Measurements from ENCODE around the gene ELP5.
A peak's percentile ranks its signal among the peaks of the same experiment; 100 is the strongest.

The ELP5 gene

GRCh38 chr17:7249214-7249613, 2.8 kb upstream of the ELP5 start:
- TF ChIP-seq GATA1 (IDR thresholded peaks at IDR 0.05; ENCODE audit: low read depth, low read length) (no peak), POLR2A (IDR thresholded peaks at IDR 0.05; ENCODE audit: low read length) (no peak)
- DNase-seq, result no peak

GRCh38 chr17:7249830-7250229, 2.2 kb upstream of the ELP5 start:
- TF ChIP-seq GATA1 (IDR thresholded peaks at IDR 0.05; ENCODE audit: low read depth, low read length) (no peak), POLR2A (IDR thresholded peaks at IDR 0.05; ENCODE audit: low read length) (no peak)
- no peak for DNase-seq

- no peak for TF ChIP-seq POLR2A (IDR thresholded peaks at IDR 0.05; ENCODE audit: low read length)
- no peak for TF ChIP-seq GATA1 (IDR thresholded peaks at IDR 0.05; ENCODE audit: low read depth, low read length)
- peak in 1 of 2 experiments; percentile 64 for DNase-seq
Measured at GRCh38 chr17:7250695-7251627, 1.1 kb upstream of the ELP5 start.

- peak; percentile 99 to 100 for DNase-seq
Measured at GRCh38 chr17:7251661-7252175, 297 bp upstream of the ELP5 start, which contains the start of gene CTDNEP1. CTDNEP1 (minus strand) TSS chr17:7251734; CDS start chr17:7251296, 438 bp downstream.

GRCh38 chr17:7253082-7253481, 1.1 kb downstream of the ELP5 start:
- no peak for TF ChIP-seq POLR2A (IDR thresholded peaks at IDR 0.05; ENCODE audit: low read length)
- no peak for TF ChIP-seq GATA1 (IDR thresholded peaks at IDR 0.05; ENCODE audit: low read depth, low read length)

More at GRCh38 chr17:7251661-7252175, 297 bp upstream of the ELP5 start, which contains the start of gene CTDNEP1:
- no peak for TF ChIP-seq GATA1 (IDR thresholded peaks at IDR 0.05; ENCODE audit: low read depth, low read length)
- no peak for TF ChIP-seq POLR2A (IDR thresholded peaks at IDR 0.05; ENCODE audit: low read length)

GRCh38 chr17:7254511-7254910, 2.5 kb downstream of the ELP5 start:
- TF ChIP-seq POLR2A (IDR thresholded peaks at IDR 0.05; ENCODE audit: low read length) (no peak), GATA1 (IDR thresholded peaks at IDR 0.05; ENCODE audit: low read depth, low read length) (no peak)
- no peak for DNase-seq

More at GRCh38 chr17:7253082-7253481, 1.1 kb downstream of the ELP5 start:
- DNase-seq, result no peak

- no peak for DNase-seq
- TF ChIP-seq GATA1 (IDR thresholded peaks at IDR 0.05; ENCODE audit: low read depth, low read length) (no peak), POLR2A (IDR thresholded peaks at IDR 0.05; ENCODE audit: low read length) (no peak)
Measured at GRCh38 chr17:7256766-7257456, 4.9 kb downstream of the ELP5 start.

- DNase-seq, result no peak
- TF ChIP-seq GATA1 (IDR thresholded peaks at IDR 0.05; ENCODE audit: low read depth, low read length) (no peak), POLR2A (IDR thresholded peaks at IDR 0.05; ENCODE audit: low read length) (no peak)
Measured at GRCh38 chr17:7258731-7259554, 6.9 kb downstream of the ELP5 start.

GRCh38 chr17:7259555-7259889, 7.5 kb downstream of the ELP5 start:
- no peak for TF ChIP-seq POLR2A (IDR thresholded peaks at IDR 0.05; ENCODE audit: low read length)
- no peak for TF ChIP-seq GATA1 (IDR thresholded peaks at IDR 0.05; ENCODE audit: low read depth, low read length)
- DNase-seq, result no peak

GRCh38 chr17:7260151-7260550, 8.1 kb downstream of the ELP5 start:
- DNase-seq, result no peak
- TF ChIP-seq POLR2A (IDR thresholded peaks at IDR 0.05; ENCODE audit: low read length), result no peak
- TF ChIP-seq GATA1 (IDR thresholded peaks at IDR 0.05; ENCODE audit: low read depth, low read length), result no peak

GRCh38 chr17:7260651-7261378, 8.8 kb downstream of the ELP5 start:
- TF ChIP-seq POLR2A (IDR thresholded peaks at IDR 0.05; ENCODE audit: low read length) (peak; percentile 24), GATA1 (IDR thresholded peaks at IDR 0.05; ENCODE audit: low read depth, low read length) (no peak)
- peak; percentile 75 to 88 for DNase-seq

- DNase-seq, result peak; percentile 57 to 59
- TF ChIP-seq GATA1 (IDR thresholded peaks at IDR 0.05; ENCODE audit: low read depth, low read length), result no peak
- TF ChIP-seq POLR2A (IDR thresholded peaks at IDR 0.05; ENCODE audit: low read length), result no peak
Measured at GRCh38 chr17:7261379-7262191, 9.6 kb downstream of the ELP5 start.
